Activated CD4-positive, alpha-beta T cell treated with anti-CD3 and anti-CD28 coated beads for 1 hour (primary cell): ENCODE results near the gene MYO1C.
"Not testable (repeated sequence)": the region's sequence is repeated elsewhere in the genome, so short reads cannot be mapped to it uniquely, and the experiment has no call there.

Source experiments
- DNase-seq: peaks from one replicate; pipeline ENCODE4 v3.0.0-alpha.2; 2020

MYO1C gene

DNA sequence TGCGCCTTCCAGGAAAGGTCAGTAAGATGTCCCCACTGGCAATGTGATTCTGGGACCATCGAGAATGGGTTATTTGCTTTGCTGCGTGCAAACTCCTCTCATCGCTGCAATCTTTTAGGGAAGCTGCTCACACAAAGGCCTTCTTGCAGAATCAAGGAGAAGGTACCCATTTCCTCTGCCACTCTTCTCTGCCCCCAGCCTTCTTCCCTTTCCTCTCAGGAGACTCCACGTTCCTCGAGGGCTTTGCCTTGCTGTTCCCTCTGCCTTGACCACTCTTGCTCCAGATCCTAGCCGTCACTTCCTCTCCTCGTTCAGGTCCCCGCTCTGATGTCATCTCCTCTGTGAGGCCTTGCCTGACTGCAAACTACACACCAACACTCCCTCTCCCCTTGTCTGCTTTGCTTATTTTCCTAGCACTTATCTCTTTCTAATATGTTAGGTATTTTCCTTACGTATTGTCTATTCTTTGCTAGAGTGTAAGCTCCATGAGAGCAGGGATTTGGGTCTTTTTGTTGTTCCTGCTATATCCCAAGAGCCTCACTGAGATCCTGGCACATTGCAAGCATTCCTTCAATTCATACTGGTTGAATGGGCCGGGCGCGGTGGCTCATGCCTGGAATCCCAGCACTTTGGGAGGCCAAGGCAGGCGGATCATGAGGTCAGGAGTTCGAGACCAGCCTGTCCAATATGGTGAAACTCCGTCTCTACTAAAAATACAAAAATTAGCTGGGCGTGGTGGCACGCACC is 31.1 kb downstream of the MYO1C start:
- no peak for DNase-seq

DNA sequence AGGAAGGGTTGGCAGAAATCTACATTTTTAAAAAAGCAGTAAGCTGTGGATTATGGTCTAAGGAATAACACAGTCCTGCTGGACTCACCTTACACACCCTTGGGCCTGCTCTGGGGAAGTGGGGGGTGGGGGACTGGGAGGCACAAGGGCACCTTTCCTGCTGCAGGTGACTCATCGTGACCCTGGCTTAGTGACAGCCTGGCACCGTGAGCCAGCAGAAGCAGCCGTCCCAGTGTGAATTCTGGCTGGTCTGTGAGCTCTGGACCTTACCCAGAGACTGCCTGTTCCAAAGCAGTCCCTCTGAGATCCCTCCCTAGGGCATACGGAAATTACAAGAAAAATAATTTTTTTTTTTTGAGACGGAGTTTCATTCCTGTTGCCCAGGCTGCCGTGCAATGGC is 32.3 kb downstream of the MYO1C start:
- no peak for DNase-seq

DNA sequence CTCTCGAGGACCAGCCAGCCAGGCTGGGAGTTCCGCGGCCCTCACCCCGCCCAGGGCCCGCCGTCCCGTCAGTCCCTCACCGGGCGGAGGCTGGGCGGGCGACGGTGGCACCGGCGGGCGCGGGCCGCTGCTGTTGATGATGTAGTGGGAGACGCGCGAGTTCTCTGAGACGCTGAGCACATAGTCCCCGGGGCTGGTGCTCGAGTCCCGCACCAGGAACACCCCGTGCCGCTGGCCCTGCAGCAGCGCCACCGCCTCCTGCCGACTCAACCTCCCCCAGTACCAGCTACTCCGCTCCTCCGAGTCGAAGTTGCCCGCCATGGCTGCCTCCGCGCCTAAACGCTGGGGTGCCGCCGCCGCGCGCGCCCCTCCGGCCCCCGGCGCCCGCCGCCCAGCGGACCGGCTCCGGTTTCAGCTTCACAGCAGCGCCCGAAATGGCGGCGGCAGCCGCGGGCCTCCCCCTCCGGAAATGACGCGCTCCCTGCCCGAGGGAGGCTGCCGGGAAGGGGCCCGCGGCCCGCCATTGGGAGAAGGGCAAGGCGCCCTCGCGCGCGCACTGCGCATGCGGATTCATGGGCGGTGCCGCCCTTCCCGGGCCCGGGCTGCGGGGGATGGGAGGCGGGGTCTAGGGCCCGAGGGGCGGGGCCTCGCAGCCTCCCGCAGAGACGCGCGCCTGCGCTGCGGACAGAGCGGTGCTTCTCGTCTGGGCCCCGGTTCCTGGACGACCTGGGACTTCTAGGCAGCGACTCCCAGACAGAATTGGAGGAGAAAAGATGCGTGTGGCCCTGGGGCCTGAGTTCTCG is 36.5 kb downstream of the MYO1C start, which contains the start of gene CRK:
TSS of gene CRK (minus strand) at position 436 of the 803 bp plus-strand sequence. CDS start at position 321, 115 bp downstream.
- DNase-seq, result peak; percentile 99

DNA sequence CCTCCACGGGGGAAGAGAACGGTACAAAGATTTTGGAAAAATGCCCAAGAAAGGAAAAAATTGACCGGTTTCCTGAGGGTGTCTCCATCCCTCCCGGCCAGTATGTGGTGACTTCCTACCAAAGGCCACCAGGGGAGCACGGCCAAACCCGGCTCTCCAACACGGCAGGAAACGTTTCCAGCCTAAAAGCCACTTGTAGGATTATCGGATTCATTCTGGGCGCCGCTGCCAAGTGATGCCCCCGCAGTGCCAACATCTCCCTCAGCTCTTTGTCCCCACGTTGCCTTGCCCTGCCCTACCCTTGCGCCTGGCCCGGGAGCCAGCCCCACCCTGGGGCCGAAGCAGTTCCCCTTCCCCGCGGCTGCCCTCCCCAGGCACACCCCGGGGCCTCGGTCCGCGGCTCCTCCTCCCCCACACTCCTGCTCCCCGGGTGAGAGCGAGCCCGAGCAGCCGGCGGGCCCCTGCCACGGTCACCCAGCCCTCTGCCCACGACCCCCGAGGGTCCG is 37.1 kb downstream of the MYO1C start:
- DNase-seq, result peak; percentile 16

DNA sequence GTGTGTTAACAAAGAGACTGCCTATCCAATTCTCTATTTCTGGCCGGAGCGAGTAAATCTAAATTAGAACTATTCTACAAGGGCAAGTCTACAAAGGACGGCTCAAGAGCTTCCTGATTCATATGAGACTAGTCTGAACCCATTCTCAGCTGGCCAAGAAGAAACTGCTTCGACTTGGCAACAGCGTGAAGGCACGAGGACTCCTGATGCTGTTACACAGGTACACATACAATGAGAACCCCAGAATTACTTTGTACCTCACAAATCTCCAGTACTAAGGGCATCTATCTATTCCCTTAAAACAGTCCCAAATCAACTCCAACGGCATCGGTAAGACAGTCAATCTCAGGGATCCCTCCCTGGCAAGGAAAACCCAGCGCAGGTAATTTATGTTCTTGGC is 37.9 kb downstream of the MYO1C start:
- DNase-seq, result no peak

DNA sequence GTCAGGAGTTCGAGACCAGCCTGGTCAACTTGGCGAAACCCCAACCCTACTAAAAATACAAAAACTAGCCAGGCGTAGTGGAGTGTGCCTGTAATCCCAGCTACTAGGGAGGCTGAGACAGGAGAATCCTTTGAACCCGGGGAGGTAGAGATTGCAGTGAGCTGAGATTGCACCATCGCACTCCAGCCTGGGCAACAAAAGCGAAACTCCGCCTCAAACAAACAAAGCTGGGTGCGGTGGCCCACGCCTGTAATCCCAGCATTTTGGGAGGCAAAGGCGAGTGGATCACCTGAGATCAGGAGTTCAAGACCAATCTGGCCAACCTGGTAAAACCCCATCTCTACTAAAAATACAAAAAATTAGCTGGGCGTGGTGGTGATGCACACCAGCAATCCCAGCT is 38.8 kb downstream of the MYO1C start:
- not testable (repeated sequence) for DNase-seq

DNA sequence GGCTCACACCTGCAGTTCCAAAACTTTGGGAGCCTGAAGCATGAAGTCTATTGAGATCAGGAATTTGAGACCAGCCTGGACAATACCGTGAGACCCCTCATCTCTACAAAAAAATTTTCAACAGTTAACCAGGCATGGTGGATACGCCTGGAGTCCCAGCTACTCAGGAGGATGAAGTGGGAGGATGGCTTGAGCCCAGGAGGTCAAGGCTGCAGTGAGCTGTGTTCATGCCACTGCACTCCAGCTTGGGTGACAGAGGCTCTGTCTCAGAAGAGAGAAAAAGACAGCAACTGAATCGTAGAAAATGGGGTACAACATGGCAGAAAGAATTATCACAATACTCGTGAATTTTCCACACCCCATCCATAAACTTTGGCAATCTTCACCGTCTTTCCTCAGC is 39.6 kb downstream of the MYO1C start:
- DNase-seq, result no peak

DNA sequence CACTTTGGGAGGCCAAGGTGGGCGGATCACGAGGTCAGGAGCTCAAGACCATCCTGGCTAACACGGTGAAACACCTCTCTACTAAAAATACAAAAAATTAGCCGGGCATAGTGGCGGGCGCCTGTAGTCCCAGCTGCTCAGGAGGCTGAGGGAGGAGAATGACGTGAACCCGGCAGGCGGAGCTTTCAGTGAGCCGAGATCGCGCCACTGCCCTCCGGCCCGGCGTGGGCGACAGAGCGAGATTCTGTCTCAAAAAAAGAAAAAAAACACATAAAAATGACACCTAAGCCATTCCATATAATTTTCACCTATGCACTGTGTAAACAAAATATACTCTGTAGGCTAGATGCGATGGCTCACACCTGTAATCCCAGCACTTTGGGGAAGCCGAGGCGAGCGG is 42.2 kb downstream of the MYO1C start:
- DNase-seq, result not testable (repeated sequence)

DNA sequence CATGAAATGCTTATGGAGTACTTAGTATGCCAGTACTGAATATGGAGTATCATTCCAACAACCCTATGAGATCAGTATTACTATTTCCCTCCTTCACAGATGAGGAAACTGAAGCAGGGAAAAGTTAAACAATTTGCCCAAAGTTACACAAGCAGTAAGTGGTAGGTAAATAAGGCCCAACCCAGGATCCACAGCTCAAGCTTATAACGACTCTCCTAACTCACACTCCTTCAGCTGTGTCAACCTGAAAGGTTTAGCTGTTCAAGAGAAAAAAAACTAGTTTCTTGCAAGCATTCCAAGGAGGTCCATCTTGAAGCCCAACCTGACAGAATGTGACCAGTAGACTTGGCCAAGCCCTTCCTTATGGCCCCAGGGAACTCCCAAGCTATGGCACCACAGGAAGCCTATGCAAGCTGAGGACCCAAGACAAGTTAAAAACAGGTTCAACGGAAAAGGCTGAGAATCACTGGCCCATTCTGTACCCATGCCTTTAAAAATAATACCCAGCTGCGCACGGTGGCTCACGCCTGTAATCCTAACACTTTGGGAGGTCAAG is 43.0 kb downstream of the MYO1C start:
- no peak for DNase-seq

DNA sequence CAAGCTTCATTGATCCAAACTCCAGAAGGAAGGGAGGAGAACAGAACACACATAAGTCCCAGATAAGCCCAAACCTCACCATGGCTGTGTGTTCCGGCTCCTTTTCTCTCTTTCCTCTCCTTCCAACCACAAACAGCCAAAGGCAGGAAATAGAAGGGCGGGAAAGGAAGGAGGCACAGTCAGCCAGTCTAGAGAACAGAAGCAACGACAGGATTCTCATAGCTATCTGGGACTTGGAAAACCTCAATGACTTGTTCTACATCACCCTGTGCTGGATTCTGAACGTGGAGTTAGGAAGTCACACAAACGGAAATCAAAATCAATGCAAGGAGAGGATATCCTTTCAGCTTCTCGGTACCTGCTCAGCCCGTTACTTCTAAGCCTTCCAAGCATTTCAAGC is 45.4 kb downstream of the MYO1C start:
- no peak for DNase-seq

DNA sequence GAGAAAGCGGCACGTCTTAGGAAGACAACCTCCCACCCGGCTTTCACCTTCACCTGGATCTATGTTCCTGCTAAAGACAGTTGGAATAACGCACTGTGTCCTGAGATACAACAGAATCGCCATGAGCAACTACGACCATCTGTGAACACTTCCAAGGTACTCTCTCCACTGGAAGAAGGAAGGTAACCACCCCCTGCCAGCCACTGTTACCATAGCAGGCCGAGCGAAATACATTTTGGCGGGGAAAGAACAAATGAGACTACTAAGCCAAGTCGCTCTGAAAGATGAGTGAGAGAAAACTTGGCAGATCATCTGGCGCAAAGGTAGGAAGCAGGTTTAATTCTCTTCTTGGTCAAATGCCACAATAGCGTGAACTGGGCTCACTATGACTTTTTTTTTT is 46.3 kb downstream of the MYO1C start:
- no peak for DNase-seq

DNA sequence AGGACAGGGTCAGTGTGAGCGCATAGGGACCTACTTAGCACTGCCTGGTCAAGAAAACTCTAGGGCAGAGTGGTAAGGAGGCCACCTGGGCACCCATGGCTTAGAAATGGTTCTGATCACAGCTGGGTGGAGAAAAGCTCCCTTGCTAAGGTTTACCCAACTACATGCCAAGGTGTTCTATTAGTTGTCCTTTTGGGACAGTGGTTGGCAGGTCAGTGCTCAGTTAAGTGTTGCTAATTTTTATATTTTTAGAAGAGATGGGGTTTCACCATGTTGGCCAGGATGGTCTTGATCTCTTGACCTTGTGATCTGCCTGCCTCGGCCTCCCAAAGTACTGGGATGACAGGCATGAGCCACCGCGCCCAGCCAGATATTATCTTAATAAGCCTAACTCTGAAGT is 46.8 kb downstream of the MYO1C start:
- not testable (repeated sequence) for DNase-seq

DNA sequence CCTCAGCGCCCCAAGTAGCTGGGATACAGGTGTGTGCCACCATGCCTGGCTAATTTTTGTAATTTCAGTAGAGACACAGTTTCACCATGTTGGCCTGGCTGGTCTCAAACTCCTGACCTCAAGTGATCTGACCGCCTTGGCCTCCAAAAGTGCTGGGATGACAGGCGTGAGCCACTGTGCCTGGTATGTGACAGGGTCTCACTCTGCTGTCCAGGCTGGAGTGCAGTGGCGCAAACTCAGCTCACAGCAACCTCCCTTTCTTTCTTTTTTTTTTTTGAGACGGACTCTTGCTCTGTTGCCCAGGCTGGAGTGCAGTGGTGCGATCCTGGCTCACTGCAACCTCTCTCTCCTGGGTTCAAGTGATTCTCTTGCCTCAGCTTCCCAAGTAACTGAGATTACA is 49.8 kb downstream of the MYO1C start:
- not testable (repeated sequence) for DNase-seq

DNA sequence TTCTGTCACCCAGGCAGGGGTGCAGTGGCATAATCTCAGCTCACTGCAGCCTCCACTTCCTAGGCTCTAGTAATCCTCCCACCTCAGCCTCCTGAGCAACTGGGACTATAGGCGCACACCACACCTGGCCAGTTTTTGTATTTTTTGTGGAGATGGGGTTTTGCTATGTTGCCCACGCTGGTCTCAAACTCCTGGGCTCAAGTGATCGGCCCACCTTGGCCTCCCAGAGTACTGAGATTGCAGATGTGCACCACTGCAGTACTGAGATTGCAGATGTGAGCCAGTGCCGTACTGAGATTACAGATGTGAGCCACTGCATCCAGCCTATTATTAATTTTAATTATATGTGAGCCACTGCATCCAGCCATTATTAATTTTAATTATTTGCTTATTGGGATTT is 50.3 kb downstream of the MYO1C start:
- no peak for DNase-seq

DNA sequence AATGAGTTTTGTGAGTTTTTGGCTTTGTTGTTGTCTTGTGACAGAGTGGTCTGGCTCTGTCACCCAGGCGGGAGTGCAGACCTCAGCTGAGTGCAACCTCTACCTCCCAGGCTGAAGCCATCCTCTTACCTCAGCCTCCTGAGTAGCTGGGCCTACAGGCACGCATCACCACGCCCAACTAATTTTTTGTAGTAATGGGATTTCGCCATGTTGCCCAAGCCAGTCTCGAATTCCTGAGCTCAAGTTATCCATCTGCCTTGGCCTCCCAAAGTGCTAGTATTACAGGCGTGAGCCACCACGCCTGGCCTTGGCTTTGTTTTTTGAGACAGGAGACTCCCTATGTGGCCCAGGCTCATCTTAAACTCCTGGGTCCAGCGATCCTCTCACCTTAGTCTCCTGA is 51.6 kb downstream of the MYO1C start:
- DNase-seq, result no peak

DNA sequence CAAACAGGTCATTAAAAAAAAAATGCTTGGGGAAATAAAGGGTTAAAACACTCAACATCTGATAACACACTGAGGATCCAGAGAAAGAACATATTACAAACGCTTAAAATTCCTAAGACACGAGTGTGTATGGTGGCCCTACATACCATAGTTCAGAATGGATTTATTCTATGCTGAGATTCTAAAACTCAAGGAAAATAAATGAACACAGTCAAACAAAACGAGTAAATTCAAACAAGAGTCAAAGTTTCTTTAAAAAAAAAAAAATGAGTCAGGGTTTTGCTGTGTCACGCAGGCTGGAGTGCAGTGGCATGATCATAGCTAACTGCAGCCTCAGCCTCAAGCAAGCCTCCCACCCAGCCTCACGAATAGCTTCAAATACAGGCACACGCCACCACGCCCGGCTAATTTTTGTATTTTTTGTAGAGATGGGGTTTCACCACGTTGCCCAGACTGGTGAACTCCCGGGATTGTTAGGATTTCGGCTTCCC is 53.8 kb downstream of the MYO1C start:
- DNase-seq, result no peak

DNA sequence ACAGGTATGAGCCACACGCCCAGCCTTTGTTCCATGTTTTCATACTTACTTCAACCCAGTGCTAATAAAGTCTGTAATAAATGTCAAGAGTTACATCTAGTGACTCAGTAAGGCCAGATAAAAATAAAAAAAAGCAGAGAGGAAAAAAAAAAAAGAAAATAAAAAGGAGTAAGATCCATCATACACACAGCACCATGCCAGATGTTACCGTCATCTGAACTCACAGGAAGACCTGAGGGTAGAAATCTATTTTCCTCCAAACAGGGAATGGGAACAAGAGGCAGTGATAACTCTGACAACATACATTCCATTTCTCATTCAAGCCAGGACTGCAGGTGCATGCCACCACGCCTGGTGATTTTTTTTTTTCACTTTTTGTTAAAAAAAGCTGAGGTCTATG is 57.2 kb downstream of the MYO1C start:
- no peak for DNase-seq

DNA sequence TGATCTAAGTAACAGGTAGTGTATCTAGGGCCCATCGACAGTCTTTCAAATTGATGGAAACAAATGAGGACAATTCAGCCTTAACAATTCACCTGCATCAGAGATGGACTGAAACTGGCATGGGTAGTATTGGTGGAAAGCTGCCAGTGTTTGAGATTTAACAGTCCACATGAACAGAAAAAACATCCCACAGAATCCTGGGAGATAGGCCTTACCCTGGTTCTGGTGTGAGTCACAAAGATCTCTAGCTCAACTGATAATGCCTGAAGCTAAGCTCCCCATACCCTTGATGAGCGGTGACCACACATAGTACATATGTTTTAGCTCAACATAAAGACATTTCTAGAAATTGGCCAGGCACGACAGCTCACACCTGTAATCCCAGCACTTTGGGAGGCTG is 58.3 kb downstream of the MYO1C start:
- DNase-seq, result no peak

DNA sequence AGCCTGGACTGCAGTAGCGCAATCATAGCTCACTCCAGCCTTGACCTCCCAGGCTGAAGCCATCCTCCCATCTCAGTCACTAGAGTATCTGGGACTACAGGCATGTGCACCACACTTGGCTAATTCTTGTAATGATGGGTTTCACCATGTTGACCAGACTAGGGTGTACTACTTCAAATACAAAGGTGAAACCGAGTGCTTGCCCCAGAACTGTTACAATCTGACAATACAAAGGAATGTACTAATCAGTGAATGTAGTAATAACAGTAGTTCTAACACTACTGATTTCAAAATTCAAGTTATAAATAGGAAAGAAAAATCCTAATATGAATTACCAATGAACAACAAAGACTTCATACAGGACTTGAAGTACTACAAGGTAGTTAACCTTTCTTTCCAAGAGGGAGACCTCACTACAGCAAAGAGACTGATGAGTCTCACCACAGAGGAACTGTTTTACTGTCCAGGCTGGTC is 60.8 kb downstream of the MYO1C start:
- DNase-seq, result no peak

DNA sequence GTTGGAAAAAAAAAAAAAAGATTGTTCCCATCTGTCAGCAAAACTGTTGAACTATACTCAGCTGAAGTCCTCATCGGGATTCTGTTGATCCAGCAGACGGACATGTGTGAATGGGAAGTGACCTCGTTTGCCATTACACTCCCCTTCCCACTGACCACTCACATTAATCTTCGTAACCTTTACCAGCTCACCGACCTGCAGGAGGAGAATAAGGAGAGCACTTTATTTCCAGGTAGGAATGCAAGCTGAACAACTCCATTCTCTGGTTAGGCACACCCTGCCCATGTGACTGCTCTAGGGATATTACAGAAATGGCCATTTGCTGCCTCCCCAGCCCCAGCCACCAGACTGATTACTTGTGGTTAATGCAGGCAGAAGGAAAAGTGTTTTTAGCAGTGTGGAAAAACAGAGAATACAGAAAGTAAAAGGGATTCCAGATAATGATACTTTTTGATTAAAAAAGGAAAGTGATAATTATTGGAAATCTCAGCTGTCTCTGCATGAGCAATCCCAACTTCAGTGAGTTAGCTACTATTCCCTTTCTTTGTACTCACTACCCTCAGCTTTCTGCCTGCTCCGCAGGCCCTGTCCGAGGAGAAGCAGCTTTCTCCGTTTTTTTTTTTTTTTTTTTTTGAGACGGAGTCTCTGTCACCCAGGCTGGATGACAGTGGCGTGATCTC is 68.9 kb downstream of the MYO1C start:
- no peak for DNase-seq

DNA sequence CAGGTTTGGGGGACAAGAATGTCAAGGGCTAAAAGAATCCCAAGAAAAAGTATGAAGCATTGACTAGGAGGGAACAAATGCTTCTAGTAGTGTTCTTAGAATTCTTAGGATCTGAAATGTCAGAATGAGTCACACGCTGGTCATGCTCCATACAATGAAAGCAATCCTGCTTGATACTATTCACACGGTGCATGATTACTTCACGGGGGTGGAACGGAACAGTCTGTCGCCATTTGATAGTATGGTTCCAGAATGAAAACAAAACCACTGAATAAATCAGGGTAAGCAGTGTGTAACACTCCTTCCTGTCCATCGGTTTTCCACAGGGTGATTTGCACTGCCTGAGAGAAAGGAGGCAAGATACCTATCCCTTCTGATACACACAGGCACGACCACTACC is 69.6 kb downstream of the MYO1C start:
- DNase-seq, result no peak

DNA sequence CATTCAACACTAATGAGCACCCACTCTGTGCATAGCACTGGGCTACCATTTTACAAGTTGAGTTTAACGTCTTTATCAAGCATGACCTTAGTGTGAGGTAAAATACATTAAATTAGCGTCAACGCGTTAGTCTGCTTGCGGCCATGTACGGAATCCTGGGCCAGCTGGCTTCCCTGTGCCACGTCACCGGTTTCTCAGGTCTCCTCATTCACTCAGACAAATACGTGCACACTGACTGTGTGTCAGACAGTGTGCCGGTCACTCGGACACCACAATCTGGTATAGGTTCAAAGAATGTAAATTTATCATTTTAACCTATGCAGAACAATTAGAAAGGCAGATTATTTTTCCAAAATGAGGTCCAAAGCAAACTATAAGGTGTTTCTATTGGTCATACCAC is 71.0 kb downstream of the MYO1C start:
- DNase-seq, result no peak

DNA sequence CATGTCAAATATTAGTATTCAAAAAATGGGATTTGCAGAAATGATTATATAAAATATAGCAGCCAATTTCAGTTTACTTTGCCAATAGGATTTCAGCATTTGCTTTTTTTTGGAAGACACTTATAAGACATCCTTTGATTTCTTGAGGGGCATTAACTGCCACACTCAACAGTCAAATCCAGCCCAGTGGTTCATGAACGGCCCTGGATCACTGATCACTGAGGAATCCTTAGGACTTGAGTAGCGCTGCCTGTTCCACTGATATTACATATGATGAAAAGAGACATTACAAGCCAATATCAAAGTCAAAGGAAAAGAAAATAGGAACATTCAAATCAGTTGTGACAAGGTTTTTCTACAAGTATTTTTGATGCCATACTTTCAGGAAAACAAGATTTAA is 71.5 kb downstream of the MYO1C start:
- no peak for DNase-seq
